Measurements from ENCODE around the gene FRMPD4.

FRMPD4 gene

DNA sequence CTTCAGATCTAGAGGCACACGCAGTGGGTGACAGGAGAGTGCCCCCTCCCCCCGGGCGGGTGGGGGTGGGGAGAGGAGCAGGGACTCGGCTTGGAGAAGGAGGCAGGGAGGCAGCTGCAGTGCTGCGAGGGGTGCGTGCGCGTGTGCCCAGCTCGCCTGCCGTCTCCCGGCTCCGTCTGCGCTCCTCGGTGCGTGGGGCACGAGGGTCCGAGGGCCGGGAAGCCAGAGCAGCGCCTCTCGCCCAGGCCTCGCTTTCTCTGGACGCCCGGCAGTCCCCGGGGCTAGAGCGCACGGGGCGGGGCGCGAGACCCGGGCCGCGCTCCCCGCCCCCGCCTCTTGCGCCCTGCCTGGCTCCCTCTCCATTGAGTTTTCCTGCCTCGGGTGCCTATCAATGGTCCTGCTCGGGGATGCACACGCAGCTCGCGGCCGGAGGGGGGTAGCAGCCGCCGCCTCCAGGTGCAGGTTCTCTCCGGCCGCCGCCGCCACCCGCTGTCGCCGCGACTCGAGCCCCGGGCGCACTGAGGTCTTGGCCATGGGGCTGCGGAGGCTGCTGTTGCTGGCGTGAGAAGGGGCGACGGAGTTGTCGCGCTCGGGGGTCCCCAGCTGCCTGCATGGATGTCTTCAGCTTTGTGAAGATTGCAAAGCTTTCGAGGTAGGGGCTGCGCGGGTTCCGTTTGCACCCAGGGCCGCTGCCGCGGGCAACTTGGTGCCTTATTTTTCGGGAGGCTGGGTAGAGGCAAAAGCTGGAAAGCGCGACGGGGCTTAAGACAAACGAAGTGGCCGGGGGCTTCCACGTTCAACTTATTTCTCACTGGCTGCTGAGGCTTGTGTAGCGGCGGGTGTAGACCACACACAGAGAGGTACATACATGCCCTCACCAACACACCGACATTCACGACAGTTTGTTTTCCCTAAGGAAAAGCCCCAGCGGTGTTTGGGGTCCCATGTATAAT, at the start of gene FRMPD4:
FRMPD4 (plus strand) TSS at position 113 of the 953 bp plus-strand sequence; CDS start at position 612, 499 bp downstream.
- H4K20me1 ChIP-seq (ENCODE audit: insufficient read depth, low read length), result no peaks in the 10 kb centered on the region
- no peaks in the 10 kb centered on the region for H3K79me2 ChIP-seq (ENCODE audit: insufficient read depth, low read length)
- H3K36me3 ChIP-seq (ENCODE audit: insufficient read depth, low read length), result no peaks in the 10 kb centered on the region
- no peak within 1 kb of the TSS for H3K4me2 ChIP-seq (ENCODE audit: low read length)
- H3K9me2 ChIP-seq (ENCODE audit: low read depth, low read length), result no peaks in the 10 kb centered on the region
- no peak within 1 kb of the TSS for H3K4me3 ChIP-seq (ENCODE audit: low read depth, low read length, poor library complexity, severe bottlenecking)
- no peaks in the 10 kb centered on the region for H3K9me3 ChIP-seq (ENCODE audit: low read length)
- no peak for TF ChIP-seq EZH2 (IDR thresholded peaks at IDR 0.05; ENCODE audit: borderline replicate concordance, low read length)
- TF ChIP-seq, protein P1, sequence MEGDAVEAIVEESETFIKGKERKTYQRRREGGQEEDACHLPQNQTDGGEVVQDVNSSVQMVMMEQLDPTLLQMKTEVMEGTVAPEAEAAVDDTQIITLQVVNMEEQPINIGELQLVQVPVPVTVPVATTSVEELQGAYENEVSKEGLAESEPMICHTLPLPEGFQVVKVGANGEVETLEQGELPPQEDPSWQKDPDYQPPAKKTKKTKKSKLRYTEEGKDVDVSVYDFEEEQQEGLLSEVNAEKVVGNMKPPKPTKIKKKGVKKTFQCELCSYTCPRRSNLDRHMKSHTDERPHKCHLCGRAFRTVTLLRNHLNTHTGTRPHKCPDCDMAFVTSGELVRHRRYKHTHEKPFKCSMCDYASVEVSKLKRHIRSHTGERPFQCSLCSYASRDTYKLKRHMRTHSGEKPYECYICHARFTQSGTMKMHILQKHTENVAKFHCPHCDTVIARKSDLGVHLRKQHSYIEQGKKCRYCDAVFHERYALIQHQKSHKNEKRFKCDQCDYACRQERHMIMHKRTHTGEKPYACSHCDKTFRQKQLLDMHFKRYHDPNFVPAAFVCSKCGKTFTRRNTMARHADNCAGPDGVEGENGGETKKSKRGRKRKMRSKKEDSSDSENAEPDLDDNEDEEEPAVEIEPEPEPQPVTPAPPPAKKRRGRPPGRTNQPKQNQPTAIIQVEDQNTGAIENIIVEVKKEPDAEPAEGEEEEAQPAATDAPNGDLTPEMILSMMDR (IDR thresholded peaks at IDR 0.05; ENCODE audit: low read length), result no peak
- H3K4me1 ChIP-seq (ENCODE audit: insufficient read depth, low read length, severe bottlenecking), result no peaks in the 10 kb centered on the region
- no peaks in the 10 kb centered on the region for H3K27me3 ChIP-seq (ENCODE audit: insufficient read depth, low read length)
- H3K27ac ChIP-seq (ENCODE audit: low read depth, low read length, poor library complexity, severe bottlenecking), result no peak within 1 kb of the TSS
- H3K9ac ChIP-seq (ENCODE audit: low read length), result no peak within 1 kb of the TSS
- H2AFZ ChIP-seq (ENCODE audit: low read length), result no peak within 1 kb of the TSS
- no peaks in the 10 kb centered on the region for H3F3A ChIP-seq (ENCODE audit: insufficient read depth, low read length)

DNA sequence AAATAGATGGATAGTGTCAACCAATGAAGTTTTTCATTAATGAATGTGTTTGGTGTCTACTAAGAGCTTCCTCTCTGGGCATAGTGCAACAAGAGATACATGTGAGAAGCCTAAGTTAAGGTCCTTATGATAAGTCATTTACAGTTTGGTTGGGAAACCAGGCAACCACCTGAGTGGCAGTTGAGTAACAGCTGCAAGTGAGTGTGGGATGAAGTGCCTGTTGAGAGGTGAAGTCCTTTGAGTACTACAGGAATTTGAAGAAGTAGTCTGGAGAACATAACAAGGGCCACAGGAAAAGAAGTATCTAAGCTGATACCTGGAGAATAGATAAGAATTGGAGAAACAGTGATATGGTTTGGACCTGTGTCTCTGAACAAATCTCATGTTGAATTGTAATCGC, 48.5 kb upstream of the FRMPD4 start:
- Histone ChIP-seq H3F3A (ENCODE audit: insufficient read depth, low read length) (no peaks in the 10 kb centered on the region), H3K27ac (ENCODE audit: low read depth, low read length, poor library complexity, severe bottlenecking) (no peak overlapping the region), H3K9ac (ENCODE audit: low read length) (no peak overlapping the region), H3K79me2 (ENCODE audit: insufficient read depth, low read length) (no peaks in the 10 kb centered on the region), H3K4me3 (ENCODE audit: low read depth, low read length, poor library complexity, severe bottlenecking) (no peak overlapping the region), H4K20me1 (ENCODE audit: insufficient read depth, low read length) (no peaks in the 10 kb centered on the region), H3K27me3 (ENCODE audit: insufficient read depth, low read length) (no peaks in the 10 kb centered on the region), H3K36me3 (ENCODE audit: insufficient read depth, low read length) (no peaks in the 10 kb centered on the region), H3K4me1 (ENCODE audit: insufficient read depth, low read length, severe bottlenecking) (no peaks in the 10 kb centered on the region), H3K9me3 (ENCODE audit: low read length) (no peaks in the 10 kb centered on the region), H3K4me2 (ENCODE audit: low read length) (no peak overlapping the region), H2AFZ (ENCODE audit: low read length) (no peak overlapping the region), H3K9me2 (ENCODE audit: low read depth, low read length) (no peaks in the 10 kb centered on the region)
- TF ChIP-seq EZH2 (IDR thresholded peaks at IDR 0.05; ENCODE audit: borderline replicate concordance, low read length), result no peak
- TF ChIP-seq, protein P1 (IDR thresholded peaks at IDR 0.05; ENCODE audit: low read length), result no peak

DNA sequence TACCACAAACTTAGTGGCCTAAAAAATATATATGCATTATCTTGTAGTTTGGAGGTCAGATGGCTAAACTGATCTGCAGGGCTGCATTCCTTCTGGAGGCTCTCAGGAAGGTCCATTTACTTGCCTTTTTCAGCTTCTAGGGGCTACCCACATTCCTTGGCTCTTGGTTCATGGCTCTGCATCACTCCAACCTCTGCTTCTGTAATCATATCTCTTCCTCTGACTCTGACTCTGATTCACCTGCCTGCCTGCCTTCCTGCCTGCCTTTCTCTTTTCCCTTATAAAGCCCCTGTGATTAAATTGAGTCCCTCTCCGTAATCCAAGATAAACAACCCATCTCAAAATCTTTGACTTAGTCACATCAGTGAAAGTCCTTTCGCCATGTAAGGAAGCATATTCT, 25.0 kb upstream of the FRMPD4 start:
- H3K27me3 ChIP-seq (ENCODE audit: insufficient read depth, low read length), result no peaks in the 10 kb centered on the region
- H3K9ac ChIP-seq (ENCODE audit: low read length), result no peak overlapping the region
- no peaks in the 10 kb centered on the region for H3F3A ChIP-seq (ENCODE audit: insufficient read depth, low read length)
- H3K4me2 ChIP-seq (ENCODE audit: low read length), result no peak overlapping the region
- no peak overlapping the region for H3K27ac ChIP-seq (ENCODE audit: low read depth, low read length, poor library complexity, severe bottlenecking)
- no peaks in the 10 kb centered on the region for H4K20me1 ChIP-seq (ENCODE audit: insufficient read depth, low read length)
- no peaks in the 10 kb centered on the region for H3K4me1 ChIP-seq (ENCODE audit: insufficient read depth, low read length, severe bottlenecking)
- no peaks in the 10 kb centered on the region for H3K36me3 ChIP-seq (ENCODE audit: insufficient read depth, low read length)
- no peak overlapping the region for H3K4me3 ChIP-seq (ENCODE audit: low read depth, low read length, poor library complexity, severe bottlenecking)
- H3K79me2 ChIP-seq (ENCODE audit: insufficient read depth, low read length), result no peaks in the 10 kb centered on the region
- no peaks in the 10 kb centered on the region for H3K9me3 ChIP-seq (ENCODE audit: low read length)
- H2AFZ ChIP-seq (ENCODE audit: low read length), result no peak overlapping the region
- no peaks in the 10 kb centered on the region for H3K9me2 ChIP-seq (ENCODE audit: low read depth, low read length)
- TF ChIP-seq, protein P1 (IDR thresholded peaks at IDR 0.05; ENCODE audit: low read length), result no peak
- no peak for TF ChIP-seq EZH2 (IDR thresholded peaks at IDR 0.05; ENCODE audit: borderline replicate concordance, low read length)
